H7 (cell line): Measurements from ENCODE around the gene CMSS1. TPM values are rescaled to one million over a fixed set of nuclear protein-coding genes. Genes with fewer than 3 reads are reported as not detected.

ENCODE experiments used
- DNase-seq: peaks from one replicate; pipeline ENCODE4 v3.0.0; 2012
- H3K27me3 ChIP-seq: 2 replicates; pipeline ENCODE4 v1.6.0; 2011; ENCODE audit warnings: mild to moderate bottlenecking, low read length; ENCODE audit not compliant: control insufficient read depth, insufficient read depth
- H3K36me3 ChIP-seq: replicated peaks from 2 replicates; pipeline ENCODE4 v1.5.1; 2011; ENCODE audit warnings: low read length; ENCODE audit not compliant: control insufficient read depth, insufficient read depth
- H3K4me3 ChIP-seq: 2 replicates; pipeline ENCODE4 v1.5.1; 2011; ENCODE audit warnings: low read depth, mild to moderate bottlenecking, control low read depth, low read length, moderate library complexity; ENCODE audit not compliant: insufficient read depth
- total RNA-seq: library from RNA; depleted of rRNA; stranded (reverse); fragments of >200 nt; shearing (Covaris generic); gene quantifications from 2 replicates; pipeline ENCODE4 v1.2.3, GENCODE V29; 2014

The CMSS1 gene
- total RNA-seq, 1 experiment from 2014 or later: 44.6 TPM

DNA sequence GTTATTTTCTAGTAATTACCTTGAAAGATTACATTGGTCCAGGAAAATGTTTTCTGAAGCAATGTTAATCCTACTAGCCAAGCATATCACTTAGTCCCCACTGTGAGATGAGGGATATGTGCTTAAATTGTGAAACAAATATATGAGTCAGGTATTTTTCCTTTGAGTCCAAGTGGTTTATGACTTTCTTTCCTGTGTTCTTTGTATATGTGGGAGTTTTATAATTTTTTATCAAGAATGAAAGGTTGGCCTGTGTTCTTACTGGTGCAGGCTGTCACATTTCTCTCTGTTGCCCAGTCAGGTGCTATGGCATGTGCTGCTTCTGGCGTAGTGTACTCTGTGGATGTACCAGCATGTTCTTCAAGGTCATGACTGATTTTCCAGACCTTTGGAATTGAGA, 147.4 kb downstream of the CMSS1 start:
- H3K27me3 ChIP-seq: no peaks in the 10 kb centered on the region
- no peaks in the 10 kb centered on the region for H3K36me3 ChIP-seq
- no peak for DNase-seq
- H3K4me3 ChIP-seq: no peak overlapping the region

DNA sequence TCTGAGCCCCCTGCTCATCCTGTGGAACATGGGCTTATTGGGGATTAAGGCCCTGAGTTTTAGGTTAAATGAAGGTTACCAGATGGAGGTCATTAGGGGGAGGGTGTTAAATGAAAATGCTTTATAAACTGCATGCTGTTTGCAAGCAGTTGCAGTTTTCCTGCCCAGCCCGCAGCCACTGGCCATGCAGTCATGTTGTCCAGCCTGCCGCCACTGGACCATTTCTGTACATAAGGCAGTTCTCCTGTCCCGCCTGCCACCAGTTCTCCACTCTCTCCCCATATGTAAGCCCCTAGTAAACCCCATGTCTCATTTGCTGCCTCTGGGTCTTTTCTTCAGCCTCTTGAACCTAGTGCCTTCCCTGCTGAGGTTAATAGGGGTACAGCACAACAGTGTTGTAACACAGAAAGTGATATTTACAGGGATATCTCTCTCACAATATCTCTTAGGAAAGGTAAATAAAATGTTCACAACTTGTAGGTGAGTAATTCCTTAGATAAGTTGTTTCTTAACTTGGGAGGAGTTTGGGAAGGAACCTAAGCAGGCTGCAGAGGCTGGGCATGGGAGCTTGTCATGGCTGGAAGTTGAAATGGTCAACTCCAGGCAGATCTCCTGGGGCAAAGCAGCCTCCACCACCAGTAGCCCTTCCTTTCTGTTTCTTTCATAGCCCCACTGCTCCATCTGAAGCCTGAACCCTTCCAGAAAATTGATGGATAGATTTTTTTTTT, 148.2 kb downstream of the CMSS1 start:
- no peak for DNase-seq
- no peak overlapping the region for H3K4me3 ChIP-seq
- no peaks in the 10 kb centered on the region for H3K36me3 ChIP-seq
- no peaks in the 10 kb centered on the region for H3K27me3 ChIP-seq

DNA sequence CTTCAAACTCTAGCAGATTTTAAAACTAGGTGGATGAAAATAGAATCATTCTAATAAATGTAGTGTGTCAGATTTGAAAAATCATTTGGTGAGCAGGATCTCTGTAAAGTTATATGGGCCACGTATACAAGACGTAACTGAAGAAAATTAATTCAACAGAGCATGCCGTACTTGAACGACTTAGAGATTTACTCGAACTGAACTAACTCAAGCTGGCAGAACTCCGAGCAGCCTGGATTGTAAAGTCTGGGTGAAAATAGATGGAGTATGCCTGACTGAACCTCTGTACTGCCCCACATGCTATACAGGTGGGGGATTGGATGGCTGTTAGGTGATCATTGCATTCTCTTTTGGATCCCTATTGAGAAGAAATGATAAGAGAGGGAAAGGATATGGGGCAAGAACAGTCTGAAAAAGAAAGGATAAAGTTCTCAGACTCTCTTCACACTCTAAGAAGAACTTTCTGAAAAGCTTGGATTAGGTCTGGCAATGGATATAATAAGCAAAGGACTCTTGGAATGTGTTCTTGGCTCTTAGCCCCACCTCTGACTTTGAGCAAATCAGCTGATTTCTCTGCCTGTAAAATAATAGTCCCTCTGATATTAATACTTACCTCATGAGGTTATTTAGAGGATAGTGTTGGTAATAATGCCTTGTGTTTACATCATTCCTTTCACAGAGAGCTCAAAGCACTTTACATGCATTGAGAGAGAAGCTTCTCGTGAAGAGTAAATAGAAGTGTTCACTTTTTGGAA, 149.2 kb downstream of the CMSS1 start:
- no peak for DNase-seq
- Histone ChIP-seq H3K27me3 (no peaks in the 10 kb centered on the region), H3K36me3 (no peaks in the 10 kb centered on the region), H3K4me3 (no peak overlapping the region)

DNA sequence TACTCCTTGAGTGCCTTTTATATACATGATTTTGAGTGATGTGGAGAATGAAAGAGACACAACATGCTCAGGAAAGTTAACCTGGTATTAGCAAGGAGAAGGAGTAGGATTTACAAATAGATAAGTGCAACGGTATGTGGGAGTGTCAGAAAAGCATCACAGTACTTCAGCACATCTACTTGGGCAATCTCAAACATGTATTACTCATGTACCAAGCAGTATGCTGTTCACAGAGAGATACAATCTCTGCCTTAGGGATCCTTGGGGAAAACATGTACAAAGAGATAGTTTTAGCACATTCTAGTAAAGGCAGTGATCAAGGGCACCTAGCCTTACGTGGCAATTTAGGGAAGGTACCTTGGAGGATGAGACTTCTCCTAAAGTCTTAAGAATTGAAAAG, 150.1 kb downstream of the CMSS1 start:
- DNase-seq: no peak
- H3K27me3 ChIP-seq: no peaks in the 10 kb centered on the region
- no peaks in the 10 kb centered on the region for H3K36me3 ChIP-seq
- H3K4me3 ChIP-seq: no peak overlapping the region

DNA sequence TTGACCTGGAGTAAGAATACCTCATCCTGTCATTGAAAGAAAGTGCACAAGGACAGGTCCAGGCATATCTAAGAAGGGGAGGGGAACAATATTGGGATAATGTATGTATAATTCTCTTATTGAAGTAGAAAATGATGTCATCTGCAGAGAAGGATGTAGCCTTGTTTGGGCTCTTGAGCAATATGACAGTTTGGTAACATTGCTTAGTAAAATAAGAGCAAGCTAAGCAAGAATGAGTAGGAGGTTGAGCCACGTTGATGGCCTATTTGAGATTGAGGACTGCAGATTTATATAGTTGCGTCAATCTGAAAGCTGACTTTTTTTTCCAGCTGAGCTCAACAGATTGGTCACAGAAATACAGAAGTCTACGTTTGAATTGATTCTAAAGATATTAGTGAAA, 151.5 kb downstream of the CMSS1 start:
- Histone ChIP-seq H3K27me3 (no peaks in the 10 kb centered on the region), H3K4me3 (no peak overlapping the region), H3K36me3 (no peaks in the 10 kb centered on the region)
- DNase-seq: no peak

DNA sequence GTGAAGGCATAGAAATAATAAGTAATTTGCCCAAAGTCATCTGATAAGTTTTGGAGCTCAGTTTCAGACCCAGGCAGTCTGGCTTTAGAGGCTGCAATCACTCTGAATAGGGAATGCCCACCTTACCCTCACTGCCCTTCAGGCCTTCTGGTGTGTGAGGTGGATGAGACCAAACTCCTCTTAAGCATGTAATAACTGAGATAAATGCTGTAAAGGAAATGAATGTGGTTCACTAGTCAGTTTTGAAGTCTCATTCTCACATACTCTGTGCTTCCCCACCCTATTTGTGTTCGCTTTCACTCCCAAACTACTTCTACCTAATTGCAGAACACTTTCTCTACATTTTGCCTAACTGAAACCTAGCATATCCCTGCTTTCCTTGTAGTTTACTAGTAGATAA, 152.5 kb downstream of the CMSS1 start:
- no peaks in the 10 kb centered on the region for H3K27me3 ChIP-seq
- H3K4me3 ChIP-seq: no peak overlapping the region
- no peaks in the 10 kb centered on the region for H3K36me3 ChIP-seq
- no peak for DNase-seq

DNA sequence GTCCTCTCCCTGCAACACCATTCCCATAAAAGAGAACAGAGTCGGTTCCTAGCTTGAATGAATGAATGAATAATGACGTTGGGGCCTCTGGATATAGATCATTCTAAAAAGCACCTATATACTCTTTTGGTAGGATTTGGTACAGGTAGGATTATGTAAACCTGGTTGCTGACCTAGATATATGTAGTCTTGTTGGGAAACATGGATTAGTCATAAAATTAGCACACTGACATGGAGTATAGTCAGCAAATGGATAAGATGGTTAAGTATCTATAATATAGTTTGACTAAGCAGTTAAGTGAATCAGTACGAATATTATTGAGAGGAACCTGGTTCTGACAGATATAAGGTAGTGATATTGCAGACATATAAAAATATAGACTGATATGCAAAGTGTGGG, 154.1 kb downstream of the CMSS1 start:
- no peak for DNase-seq
- H3K4me3 ChIP-seq: no peak overlapping the region
- no peaks in the 10 kb centered on the region for H3K36me3 ChIP-seq
- H3K27me3 ChIP-seq: no peaks in the 10 kb centered on the region

DNA sequence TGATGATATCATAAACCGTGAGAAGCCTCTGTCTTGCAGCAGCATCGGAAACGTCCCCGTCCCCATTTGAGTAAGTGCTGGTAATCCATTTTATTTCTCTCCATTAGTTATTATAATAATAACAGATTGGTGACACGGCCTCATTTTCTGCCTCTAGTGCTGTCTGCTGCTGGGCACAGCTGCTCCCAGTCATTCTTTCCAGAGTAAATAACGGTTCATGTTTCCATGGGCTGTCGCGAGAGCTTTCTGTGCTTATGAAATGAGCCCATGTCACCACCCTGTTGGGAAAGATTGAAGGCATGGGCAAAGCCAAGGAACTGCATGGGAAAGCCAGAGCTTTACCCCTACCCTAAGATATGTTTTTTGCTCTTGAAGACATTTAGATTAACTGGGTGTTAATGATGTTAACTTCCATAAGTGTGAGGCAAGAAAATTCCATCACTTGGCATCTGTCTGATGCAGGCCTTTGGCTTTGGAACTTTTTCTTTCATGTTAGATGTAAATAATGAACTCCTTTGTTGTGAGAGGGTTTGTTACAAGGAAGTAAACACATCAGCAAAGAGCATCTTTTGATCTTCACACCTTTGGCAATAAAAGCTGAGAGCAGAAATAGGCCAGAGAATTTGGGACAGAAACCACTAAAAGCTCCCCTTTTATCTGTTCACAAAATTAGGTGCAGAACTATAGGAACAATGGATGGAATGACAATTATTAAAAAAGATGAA, 154.9 kb downstream of the CMSS1 start:
- no peak overlapping the region for H3K4me3 ChIP-seq
- no peak for DNase-seq
- H3K36me3 ChIP-seq: no peaks in the 10 kb centered on the region
- no peaks in the 10 kb centered on the region for H3K27me3 ChIP-seq

DNA sequence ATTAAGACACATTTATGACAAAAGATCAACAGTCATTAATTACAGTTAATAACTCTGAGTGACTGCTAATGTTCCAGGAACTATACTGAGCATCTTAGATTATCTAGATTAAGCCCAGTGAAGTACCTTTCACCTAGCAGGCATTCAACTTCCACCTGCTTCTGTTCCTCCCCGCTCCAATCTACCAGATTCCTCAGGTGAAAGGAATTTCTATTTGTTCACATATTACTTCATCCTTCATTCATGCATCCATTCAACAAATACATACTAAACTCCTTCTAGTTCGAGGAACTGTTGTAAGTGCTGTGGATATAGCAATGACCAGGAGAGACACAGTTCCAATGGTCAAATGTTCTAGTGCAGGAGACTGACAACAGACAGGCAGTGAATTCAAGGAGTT, 157.3 kb downstream of the CMSS1 start:
- DNase-seq: no peak
- no peak overlapping the region for H3K4me3 ChIP-seq
- no peaks in the 10 kb centered on the region for H3K27me3 ChIP-seq
- H3K36me3 ChIP-seq: no peaks in the 10 kb centered on the region

DNA sequence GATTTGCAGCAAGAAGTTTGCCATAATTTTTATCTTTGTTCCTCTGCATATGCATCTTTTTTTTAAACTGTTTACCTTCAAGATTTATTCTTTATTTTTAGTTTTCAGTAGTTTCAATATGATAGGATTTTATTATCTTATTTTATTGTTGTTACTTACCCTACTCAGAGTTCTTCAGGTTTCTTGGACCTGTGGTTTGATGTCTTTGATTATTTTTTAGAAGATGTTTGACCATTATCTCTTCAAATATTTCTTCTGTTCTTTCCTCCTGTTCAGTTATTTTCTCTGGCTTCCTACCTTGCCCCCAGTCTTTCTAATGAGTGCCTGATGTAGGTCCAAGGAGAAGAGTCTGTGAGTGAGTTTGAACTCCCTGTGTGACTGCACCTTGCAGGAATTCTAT, 158.9 kb downstream of the CMSS1 start:
- Histone ChIP-seq H3K36me3 (no peaks in the 10 kb centered on the region), H3K27me3 (no peaks in the 10 kb centered on the region), H3K4me3 (no peak overlapping the region)
- DNase-seq: no peak

DNA sequence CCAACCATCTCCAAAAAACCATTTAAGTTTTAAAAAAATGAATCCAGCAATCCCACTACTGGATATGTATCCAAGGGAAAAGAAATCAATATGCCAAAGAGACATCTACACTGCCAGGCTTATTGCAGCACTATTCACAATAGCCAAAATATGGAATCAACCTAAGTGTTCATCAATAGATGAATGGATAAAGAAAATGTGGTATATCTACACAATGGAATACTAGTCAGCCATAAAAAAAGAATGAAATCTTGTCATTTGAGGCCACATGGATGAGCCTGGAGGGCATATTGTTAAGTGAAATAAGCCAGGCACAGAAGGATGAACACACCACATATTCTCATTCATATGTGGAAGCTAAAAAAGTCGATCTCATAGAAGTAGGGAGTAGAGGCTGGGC, 160.6 kb downstream of the CMSS1 start:
- no peaks in the 10 kb centered on the region for H3K27me3 ChIP-seq
- no peak overlapping the region for H3K4me3 ChIP-seq
- H3K36me3 ChIP-seq: no peaks in the 10 kb centered on the region
- no peak for DNase-seq

DNA sequence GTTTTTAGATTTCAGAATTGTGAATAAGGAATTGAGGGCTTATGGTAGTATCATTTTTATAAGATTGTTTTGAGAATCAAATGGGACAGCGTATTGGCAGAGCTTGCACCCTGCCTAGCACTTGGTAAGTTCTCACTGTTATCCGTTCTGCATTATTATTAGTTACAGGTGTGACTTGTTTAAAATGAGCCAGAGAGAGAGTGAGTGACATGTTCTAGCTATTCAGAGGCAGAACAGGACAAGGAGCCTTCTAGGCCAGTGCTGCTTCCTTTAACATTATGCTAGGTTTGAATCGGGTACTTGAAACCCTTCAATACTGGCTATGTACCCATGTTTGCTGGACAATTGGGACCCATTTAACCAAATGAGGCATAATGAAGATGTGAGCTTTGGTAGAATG, 162.9 kb downstream of the CMSS1 start:
- Histone ChIP-seq H3K36me3 (no peaks in the 10 kb centered on the region), H3K27me3 (no peaks in the 10 kb centered on the region), H3K4me3 (no peak overlapping the region)
- no peak for DNase-seq

DNA sequence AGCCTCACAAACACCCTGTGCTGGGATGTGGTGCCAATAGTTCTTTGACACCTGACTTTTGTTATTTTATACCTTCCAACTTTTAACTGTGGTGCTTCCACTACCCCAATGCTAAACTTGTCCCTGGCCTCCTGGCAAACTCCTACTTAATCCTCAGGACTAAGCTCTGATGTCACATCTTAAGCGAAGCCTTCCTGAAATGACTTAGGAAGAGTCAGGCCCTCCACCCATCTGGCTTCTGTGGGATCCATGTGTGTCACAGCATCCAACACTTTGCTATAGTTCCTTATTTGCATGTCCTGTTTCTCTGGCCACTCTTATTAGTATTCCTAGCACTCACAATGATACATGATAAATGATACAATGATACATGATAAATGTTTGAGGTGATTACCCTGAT, 163.5 kb downstream of the CMSS1 start:
- H3K36me3 ChIP-seq: no peaks in the 10 kb centered on the region
- no peaks in the 10 kb centered on the region for H3K27me3 ChIP-seq
- H3K4me3 ChIP-seq: no peak overlapping the region
- DNase-seq: no peak

DNA sequence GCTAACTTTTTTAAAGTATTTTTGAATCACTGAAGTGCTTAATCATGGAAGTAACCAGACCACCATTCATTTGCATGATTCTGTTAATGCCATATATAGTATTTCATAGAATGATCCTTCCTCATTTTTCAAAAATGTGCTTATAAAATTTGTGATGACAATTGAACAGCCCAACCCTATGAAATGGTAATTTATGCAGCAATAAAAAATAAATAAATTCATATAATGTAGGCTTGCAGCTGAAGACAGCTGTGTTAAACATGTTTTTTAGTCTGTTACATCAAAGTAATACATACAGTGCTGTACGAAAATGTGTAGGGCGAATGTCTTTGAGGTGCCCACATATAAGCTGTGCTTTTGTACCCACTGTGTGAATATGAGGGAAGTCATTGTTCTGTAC, 165.0 kb downstream of the CMSS1 start:
- Histone ChIP-seq H3K27me3 (no peaks in the 10 kb centered on the region), H3K36me3 (no peaks in the 10 kb centered on the region), H3K4me3 (no peak overlapping the region)
- no peak for DNase-seq

DNA sequence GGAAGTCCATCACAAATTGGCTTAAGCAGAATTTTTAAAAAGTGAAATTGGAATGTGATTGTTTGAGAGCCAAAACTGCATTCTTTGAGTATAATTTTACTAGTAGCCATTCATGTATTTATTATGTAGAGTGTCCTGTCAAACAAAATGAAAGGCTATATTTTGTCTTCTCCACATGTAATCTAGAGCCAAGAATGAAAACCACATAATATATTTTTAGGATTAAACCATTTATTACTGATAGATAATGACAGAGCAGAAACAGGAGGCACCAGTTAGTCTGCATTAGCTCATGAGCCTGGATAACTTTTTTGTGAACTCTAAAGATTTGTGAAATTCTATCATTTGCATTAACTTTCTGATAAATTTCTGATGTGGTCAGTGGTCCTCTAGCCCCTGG, 166.5 kb downstream of the CMSS1 start:
- Histone ChIP-seq H3K27me3 (no peaks in the 10 kb centered on the region), H3K4me3 (no peak overlapping the region), H3K36me3 (no peaks in the 10 kb centered on the region)
- no peak for DNase-seq
